HG03565 (cell line): ENCODE results near the gene WNT9A.

Experiments used
- ATAC-seq: cut with Tn5 transposase; IDR thresholded peaks from one replicate; pipeline ENCODE4 v1.9.1; 2021; ENCODE audit warnings: mild to moderate bottlenecking, moderate library complexity; ENCODE audit not compliant: unreplicated experiment

Gene WNT9A

DNA sequence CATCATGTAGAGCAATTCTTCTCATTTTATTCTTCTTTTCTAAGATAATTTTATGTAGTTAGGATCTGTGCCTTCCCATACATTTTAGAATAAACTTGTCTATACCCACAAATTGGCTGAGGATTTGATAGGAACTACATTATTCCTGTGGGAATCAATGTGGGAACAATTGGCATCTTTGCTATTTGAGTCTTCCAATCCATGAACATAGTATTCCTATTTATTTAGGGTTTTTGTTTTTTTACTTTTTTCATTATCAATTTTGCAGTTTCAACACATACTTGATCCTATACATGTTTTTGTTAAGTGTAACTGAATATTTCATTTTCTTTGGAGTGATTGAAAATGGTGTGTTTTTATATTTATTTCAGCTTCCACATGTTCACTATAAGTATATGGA lies 8.1 kb upstream of the WNT9A start:
- ATAC-seq = no peak

DNA sequence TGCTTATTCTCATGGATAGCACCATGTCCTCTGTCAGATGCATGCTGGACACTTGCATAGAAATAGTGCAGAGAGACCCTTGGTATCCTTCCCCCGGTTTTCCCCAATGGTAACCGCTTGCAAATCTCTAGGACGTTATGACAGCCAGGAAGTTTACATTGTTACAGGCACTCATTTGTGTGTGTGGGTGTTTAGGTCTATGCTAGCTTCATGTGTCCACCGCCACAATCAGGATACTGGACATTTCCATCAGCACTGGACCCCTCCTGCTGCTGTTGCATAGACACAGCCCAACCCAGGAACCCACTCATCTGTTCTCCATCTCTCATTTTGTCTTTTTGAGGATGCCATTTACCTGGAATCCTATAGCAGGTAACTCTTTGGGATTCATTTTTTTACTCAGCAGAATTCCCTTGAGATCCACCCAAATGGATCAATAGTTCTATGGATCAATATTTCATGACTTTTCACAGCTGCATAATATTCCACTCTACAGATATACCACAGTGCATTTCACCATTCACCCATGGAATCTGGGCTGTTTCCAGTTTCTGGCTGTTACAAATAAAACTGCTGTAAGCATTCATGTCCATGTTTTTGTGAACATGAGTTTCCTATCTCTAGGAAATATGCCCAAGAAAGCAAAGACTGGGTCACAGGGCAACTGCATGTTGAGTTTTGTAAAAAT lies 6.6 kb upstream of the WNT9A start:
- ATAC-seq = no peak

DNA sequence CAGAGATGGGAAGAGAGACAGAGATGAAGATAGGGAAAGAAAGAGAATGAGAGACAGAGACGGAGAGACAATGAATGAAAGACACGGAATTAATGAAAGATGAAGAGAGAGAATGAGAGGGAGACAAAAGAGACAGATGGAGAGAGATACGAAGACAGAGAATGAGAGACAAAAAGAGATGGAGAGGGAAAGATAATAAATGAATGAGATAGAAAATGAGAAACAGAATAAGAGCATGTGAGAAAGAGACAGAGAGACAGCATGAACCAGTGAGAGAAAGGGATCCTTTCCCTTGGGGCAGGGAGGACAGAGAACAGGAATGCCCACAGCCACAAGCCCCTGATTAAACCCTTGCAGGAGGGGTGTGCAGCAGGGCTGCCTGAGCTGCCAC lies 5.3 kb upstream of the WNT9A start:
- no peak for ATAC-seq

- ATAC-seq = no peak
These were observed 4.8 kb upstream of the WNT9A start for GRCh38 chr1:227952374-227953021.

- no peak for ATAC-seq
These were observed 4.1 kb upstream of the WNT9A start for GRCh38 chr1:227951624-227952373.

- ATAC-seq = no peak
These were observed 3.1 kb upstream of the WNT9A start for GRCh38 chr1:227950735-227951346.

DNA sequence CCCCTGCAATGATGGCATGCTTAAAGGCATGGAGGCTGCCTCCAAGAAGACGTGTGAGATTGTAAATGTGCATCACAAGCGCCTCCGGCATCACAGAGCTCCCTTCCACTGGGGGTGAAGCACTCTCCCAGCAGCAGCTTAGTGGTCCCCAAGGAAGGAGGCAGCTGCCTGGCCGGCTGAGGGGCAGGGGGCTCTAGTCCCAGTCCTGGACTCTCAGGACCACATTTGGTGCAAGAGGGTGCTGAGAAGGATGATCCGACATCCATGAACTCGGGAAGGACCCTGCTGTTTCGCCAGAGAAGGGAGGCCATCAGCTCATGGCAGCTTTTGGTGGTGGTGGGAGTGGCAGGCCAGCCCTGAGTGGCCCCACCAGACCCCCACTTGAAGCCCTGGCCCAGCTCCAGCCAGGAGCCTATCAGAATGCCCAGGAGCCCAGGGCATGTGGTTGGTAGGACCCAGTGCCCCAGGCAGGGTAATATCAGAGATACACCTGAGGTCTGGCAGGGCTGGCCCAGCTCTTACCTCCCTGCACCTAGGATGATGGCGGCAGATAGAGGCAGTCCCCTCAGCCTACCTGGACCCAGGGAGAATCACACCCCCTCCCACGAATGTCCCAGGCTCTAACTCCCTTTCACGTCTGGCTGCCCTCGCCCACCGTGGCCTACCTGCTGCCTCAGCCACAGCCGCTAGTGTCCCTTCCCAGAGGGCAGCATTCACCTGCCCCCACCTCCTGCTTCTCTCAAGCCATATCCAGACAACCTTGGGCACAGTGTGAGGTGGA lies 2.4 kb upstream of the WNT9A start:
- ATAC-seq = no peak

DNA sequence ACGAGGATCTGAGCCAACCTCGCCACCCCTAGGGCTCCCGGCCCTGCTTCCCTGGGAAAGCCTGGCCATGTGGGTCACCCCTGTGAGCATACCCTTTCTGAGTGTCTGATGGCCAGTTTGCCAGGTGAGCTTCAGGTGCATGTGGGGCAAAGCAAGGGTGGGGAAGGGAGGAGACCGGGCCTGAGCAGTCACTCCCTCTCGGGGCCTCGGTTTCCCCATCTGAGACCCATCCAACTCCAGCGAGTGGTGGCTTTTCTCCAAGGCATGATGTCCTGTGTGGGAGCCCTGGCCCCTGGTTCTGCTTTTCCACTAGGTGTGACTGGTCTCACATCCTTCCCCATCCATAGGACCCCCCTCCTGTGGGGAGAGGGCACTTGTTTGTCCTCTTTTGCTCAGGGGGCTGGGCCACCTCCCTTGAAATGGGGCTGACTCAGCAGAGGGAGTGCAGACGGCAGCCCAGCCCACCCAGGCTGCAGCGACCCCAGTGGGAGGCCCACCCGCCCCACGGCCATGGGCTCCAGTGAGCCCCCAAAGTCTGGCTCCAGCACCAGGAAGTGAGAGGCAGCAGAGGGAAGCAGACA lies 1.7 kb upstream of the WNT9A start:
- ATAC-seq = no peak

GRCh38 chr1:227948493-227949260 lies 945 bp upstream of the WNT9A start:
- ATAC-seq = no peak

DNA sequence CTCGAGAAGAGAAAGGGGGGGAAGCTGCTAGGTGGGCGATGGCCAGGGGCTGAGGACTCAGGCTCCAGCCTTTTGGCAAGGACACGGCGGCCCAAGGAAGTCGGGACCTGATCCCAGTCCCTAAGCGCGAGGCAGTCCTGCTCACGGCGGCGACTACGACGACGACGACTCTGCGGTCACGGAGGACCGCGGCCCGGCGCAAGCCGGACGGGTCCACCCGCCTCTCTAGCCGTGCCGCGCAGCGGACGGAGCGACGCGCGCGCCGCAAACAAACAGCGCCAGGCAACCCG lies 401 bp downstream of the WNT9A start:
- ATAC-seq = no peak

GRCh38 chr1:227946624-227947385 lies 927 bp downstream of the WNT9A start:
- ATAC-seq = no peak

DNA sequence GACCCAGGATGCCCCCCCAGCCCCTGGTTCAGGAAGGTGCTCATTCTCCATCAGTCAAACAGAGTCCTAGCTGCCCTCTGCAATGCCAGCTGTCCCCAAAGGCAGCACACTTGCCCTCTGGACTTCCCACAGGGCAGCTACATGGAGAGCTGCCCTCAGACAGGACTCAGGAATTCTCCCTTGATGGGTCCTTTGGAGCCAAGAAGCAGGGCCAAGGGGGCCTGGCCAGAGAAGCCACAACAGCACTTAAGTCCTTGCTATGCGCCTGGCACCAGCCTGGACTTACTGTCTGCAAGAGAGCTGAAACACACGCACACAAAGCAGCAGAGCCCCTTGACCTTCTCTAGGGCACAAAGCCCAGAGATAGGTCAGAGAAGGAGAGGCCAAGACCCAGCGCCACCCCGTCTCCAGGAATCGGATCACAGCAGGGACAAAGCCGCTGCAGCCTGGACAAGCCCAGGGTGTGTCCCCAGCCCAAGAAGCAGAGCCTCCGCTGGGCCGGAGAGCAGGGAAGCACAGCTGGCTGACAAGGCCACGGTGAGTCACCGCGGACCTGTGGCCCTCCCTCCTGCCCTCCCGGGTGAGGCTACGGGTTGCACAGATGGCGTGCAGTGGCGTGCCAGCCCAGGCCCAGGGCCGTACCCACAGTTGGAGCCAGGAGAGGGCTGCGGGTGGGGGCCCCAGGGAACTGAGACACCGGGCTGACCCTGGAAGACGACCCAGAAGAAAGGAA lies 1.7 kb downstream of the WNT9A start:
- no peak for ATAC-seq

GRCh38 chr1:227944931-227945890 lies 2.5 kb downstream of the WNT9A start:
- no peak for ATAC-seq

GRCh38 chr1:227944090-227944930 lies 3.4 kb downstream of the WNT9A start:
- no peak for ATAC-seq

- ATAC-seq = no peak
These were observed 4.2 kb downstream of the WNT9A start for GRCh38 chr1:227943381-227944089.

DNA sequence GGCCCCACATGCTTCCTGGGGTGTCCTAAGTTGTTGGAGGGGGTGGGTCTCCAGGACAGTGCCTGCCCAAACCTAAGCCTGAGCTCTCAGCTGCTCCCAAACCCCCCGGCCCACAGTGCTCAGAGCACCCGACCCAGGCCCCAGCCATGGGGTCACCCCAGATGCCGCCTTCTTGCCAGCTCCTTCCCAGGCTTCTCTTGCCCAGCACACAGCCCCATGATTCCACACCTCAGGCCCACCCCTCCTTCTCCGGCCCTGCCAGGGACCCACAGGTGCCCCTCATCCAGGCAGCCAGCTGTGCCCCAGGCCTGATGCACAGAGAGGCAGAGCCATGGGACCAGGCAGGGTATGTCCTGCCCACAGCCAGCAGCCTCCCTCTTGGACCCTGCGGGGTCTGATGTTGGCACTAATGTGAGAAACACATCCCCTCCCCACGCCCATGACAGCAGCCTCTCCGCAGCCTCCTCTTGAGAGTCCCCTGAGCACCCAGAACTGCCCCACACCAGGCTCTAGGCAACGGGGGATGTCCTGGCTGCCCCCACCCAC lies 4.9 kb downstream of the WNT9A start:
- ATAC-seq = no peak
